Esophagus squamous epithelium (tissue), 5 donors: ENCODE results near the gene C17orf67. TPM values are rescaled to one million over a fixed set of nuclear protein-coding genes. Genes with fewer than 3 reads are reported as not detected.

Source experiments
- DNase-seq: peaks from one replicate; lab custom pipeline; 2025; lab: John Stamatoyannopoulos, UW
- H3K27ac ChIP-seq, 4 donors: fragments of 200-600 bp; sonication (generic); one replicate each; pipeline ENCODE4 v1.5.1; 2016 to 2019; ENCODE audit warnings: mild to moderate bottlenecking in 1 of 4
- H3K27me3 ChIP-seq, 4 donors: fragments of 200-600 bp; sonication (generic); 1 replicate in 3 of 4; 2 replicates in 1 of 4; pipeline versions ENCODE4 v1.5.1 to v1.6.0; 2017 to 2021; ENCODE audit warnings: antibody characterized with exemption in 1 of 4
- H3K36me3 ChIP-seq, 3 donors: fragments of 200-600 bp; sonication (generic); one replicate each; pipeline ENCODE4 v1.5.1; 2016 to 2019
- H3K4me1 ChIP-seq, 3 donors: fragments of 200-600 bp; sonication (generic); one replicate each; pipeline ENCODE4 v1.5.1; 2017 to 2019
- H3K4me3 ChIP-seq, 4 donors: fragments of 200-600 bp; sonication (generic); 1 replicate in 3 of 4; 2 replicates in 1 of 4; pipeline ENCODE4 v1.5.1; 2016 to 2019; ENCODE audit warnings: mild to moderate bottlenecking in 2 of 4, moderate library complexity in 1 of 4
- H3K9me3 ChIP-seq, 3 donors: fragments of 200-600 bp; sonication (generic); one replicate each; pipeline ENCODE4 v1.5.1; 2016 to 2019
- CTCF ChIP-seq, 6 experiments: fragments of 450-650 bp in 4 of 6; fragments of 200-600 bp in 2 of 6; sonication (generic) in 2 of 6; IDR thresholded peaks; one replicate each; pipeline ENCODE4 v1.5.1; 2016 to 2019; ENCODE audit warnings: antibody characterized with exemption in 6 of 6, mild to moderate bottlenecking in 4 of 6, moderate library complexity in 4 of 6
- POLR2A ChIP-seq, 4 donors: fragments of 450-650 bp; IDR thresholded peaks; one replicate each; pipeline ENCODE4 v1.6.1; 2017; ENCODE audit warnings: antibody characterized with exemption in 4 of 4, mild to moderate bottlenecking in 4 of 4, moderate library complexity in 3 of 4
- WGBS, 2 donors: methylation state at CpG; one replicate each; pipeline ENCODE4 v1.1.5; 2018; 5-methylcytosine and 5-hydroxymethylcytosine counted together
- intact Hi-C: fragments of 100-400 bp; cut with DNase I; formaldehyde crosslinking; loops from one replicate; pipeline ENCODE4 v1.15.0; 2022
- small RNA-seq, 4 donors: library from RNA; depleted of rRNA; stranded (forward); fragments of <200 nt; gene quantifications; one replicate each; pipeline ENCODE3, GENCODE V24; 2016
- total RNA-seq, 4 donors: library from RNA; depleted of rRNA; stranded (reverse); fragments of >200 nt; gene quantifications; one replicate each; pipeline ENCODE4 v1.1.0, GENCODE V29; 2016
- donor health status: DM: yes; HTN: yes; CAD: no.

The C17orf67 gene
- total RNA-seq, 4 donors from 2014 or later: 0.27 to 1.7 (median 0.53) TPM

- intact Hi-C loops: no loop called here
- Histone ChIP-seq H3K27ac (no peak overlapping the region), H3K4me1 (no peaks in the 10 kb centered on the region), H3K4me3 (no peak overlapping the region), H3K9me3 (no peaks in the 10 kb centered on the region), H3K27me3 (peaks cover 0 to 11% (median 0%) of the 10 kb centered on the region in 4 donors), H3K36me3 (no peaks in the 10 kb centered on the region)
- 59 to 60% methylated on average over 4 of the region's 4 CpGs for WGBS, 2 donors
- TF ChIP-seq CTCF (IDR thresholded peaks at IDR 0.05) (no peak), POLR2A (IDR thresholded peaks at IDR 0.05) (no peak)
- no peak for DNase-seq
Measured at GRCh38 chr17:56742601-56743000, 91.1 kb downstream of the C17orf67 start.

Small RNA genes within 50 kb of the gene (small RNA-seq; reads per million reads assigned to genes)
- gene RNU6-1158P: 0 reads per million in 4 donors

Other genes starting within 250 kb of the C17orf67 start
- under 1 TPM in 1 of 4 donors, not detected in 3; 0.38 TPM for gene NOG, start 240.2 kb downstream of the C17orf67 start, total RNA-seq
- 10 to 100 TPM in 1 of 4 donors, 1 to 10 TPM in 3; 1.7 to 10.7 (median 7.9) TPM for gene DGKE, start 231 bp upstream of the C17orf67 start, total RNA-seq
- 10 to 100 TPM; 25.4 to 38.6 (median 34.6) TPM for gene TRIM25, start 80.1 kb upstream of the C17orf67 start, total RNA-seq
- 10 to 100 TPM; 10.8 to 13.2 (median 11.4) TPM for gene COIL, start 127.1 kb upstream of the C17orf67 start, total RNA-seq
- gene SCPEP1, start 144.2 kb upstream of the C17orf67 start, total RNA-seq: 100 to 1,000 TPM in 1 of 4 donors, 10 to 100 TPM in 3; 53.0 to 129 (median 61.5) TPM